Amniotic stem cell (primary cell): ENCODE measurements around the gene TWIST2.
A peak's percentile ranks its signal among the peaks of the same experiment; 100 is the strongest.

Source experiments
- DNase-seq: peaks from one replicate; lab custom pipeline; 2025; lab: John Stamatoyannopoulos, UW

Gene TWIST2

GRCh38 chr2:238905224-238905623 is 57.3 kb downstream of the TWIST2 start:
- no peak for DNase-seq

GRCh38 chr2:238905644-238906043 is 57.8 kb downstream of the TWIST2 start:
- no peak for DNase-seq

GRCh38 chr2:238906254-238906935 is 58.5 kb downstream of the TWIST2 start:
- no peak for DNase-seq

- DNase-seq, result no peak
These were observed 59.2 kb downstream of the TWIST2 start for GRCh38 chr2:238906936-238907716.

- no peak for DNase-seq
These were observed 59.9 kb downstream of the TWIST2 start for GRCh38 chr2:238907717-238908173.

- DNase-seq, result no peak
These were observed 61.4 kb downstream of the TWIST2 start for GRCh38 chr2:238908960-238909951.

GRCh38 chr2:238910751-238911351 is 63.0 kb downstream of the TWIST2 start:
- no peak for DNase-seq

- DNase-seq, result no peak
These were observed 63.7 kb downstream of the TWIST2 start for GRCh38 chr2:238911376-238912227.

GRCh38 chr2:238912228-238912915 is 64.5 kb downstream of the TWIST2 start:
- no peak for DNase-seq

GRCh38 chr2:238912916-238913875 is 65.3 kb downstream of the TWIST2 start:
- DNase-seq, result no peak

GRCh38 chr2:238913931-238914647 is 66.2 kb downstream of the TWIST2 start:
- no peak for DNase-seq

GRCh38 chr2:238914648-238915015 is 66.7 kb downstream of the TWIST2 start:
- DNase-seq, result peak; percentile 22

- DNase-seq, result no peak
These were observed 67.3 kb downstream of the TWIST2 start for GRCh38 chr2:238915196-238915595.

GRCh38 chr2:238915596-238915995 is 67.7 kb downstream of the TWIST2 start:
- DNase-seq, result no peak

GRCh38 chr2:238916176-238916874 is 68.4 kb downstream of the TWIST2 start:
- no peak for DNase-seq

- no peak for DNase-seq
These were observed 69.1 kb downstream of the TWIST2 start for GRCh38 chr2:238916875-238917590.

- DNase-seq, result no peak
These were observed 71.4 kb downstream of the TWIST2 start for GRCh38 chr2:238919307-238919706.
